Kidney epithelial cell (primary cell): Measurements from ENCODE around the gene UBASH3A. TPM values are rescaled to one million over a fixed set of nuclear protein-coding genes. Genes with fewer than 3 reads are reported as not detected.

Experiments
- DNase-seq: peaks from one replicate; pipeline ENCODE4 v3.0.0-alpha.2; 2010; ENCODE audit warnings: low read depth
- H3K27me3 ChIP-seq: 2 replicates; pipeline ENCODE4 v1.6.0; 2011; ENCODE audit warnings: low read length; ENCODE audit not compliant: control insufficient read depth, insufficient read depth
- H3K36me3 ChIP-seq: 2 replicates; pipeline ENCODE4 v1.5.1; 2011; ENCODE audit warnings: low read length; ENCODE audit not compliant: control insufficient read depth, insufficient read depth
- H3K4me3 ChIP-seq: 2 replicates; pipeline ENCODE4 v1.5.1; 2011; ENCODE audit warnings: low read depth, mild to moderate bottlenecking, control low read depth, low read length
- total RNA-seq: library from RNA; depleted of rRNA; stranded (reverse); fragments of >200 nt; gene quantifications from 2 replicates; pipeline ENCODE4 v1.2.3, GENCODE V29; 2015
- TF ChIP-seq, protein P1 (sequence below): IDR thresholded peaks from 2 replicates; pipeline ENCODE4 v1.5.1; 2011; ENCODE audit warnings: mild to moderate bottlenecking, moderate library complexity, low read length, control low read depth, inconsistent platforms; ENCODE audit not compliant: insufficient read depth, poor library complexity, severe bottlenecking

Gene UBASH3A
- total RNA-seq, 1 donor from 2014 or later: not detected

GRCh38 chr21:42370894-42371654 is 32.6 kb upstream of the UBASH3A start:
- TF ChIP-seq, protein P1, sequence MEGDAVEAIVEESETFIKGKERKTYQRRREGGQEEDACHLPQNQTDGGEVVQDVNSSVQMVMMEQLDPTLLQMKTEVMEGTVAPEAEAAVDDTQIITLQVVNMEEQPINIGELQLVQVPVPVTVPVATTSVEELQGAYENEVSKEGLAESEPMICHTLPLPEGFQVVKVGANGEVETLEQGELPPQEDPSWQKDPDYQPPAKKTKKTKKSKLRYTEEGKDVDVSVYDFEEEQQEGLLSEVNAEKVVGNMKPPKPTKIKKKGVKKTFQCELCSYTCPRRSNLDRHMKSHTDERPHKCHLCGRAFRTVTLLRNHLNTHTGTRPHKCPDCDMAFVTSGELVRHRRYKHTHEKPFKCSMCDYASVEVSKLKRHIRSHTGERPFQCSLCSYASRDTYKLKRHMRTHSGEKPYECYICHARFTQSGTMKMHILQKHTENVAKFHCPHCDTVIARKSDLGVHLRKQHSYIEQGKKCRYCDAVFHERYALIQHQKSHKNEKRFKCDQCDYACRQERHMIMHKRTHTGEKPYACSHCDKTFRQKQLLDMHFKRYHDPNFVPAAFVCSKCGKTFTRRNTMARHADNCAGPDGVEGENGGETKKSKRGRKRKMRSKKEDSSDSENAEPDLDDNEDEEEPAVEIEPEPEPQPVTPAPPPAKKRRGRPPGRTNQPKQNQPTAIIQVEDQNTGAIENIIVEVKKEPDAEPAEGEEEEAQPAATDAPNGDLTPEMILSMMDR: no peak
- Histone ChIP-seq H3K27me3 (peaks cover 27% of the 10 kb centered on the region), H3K4me3 (no peak overlapping the region), H3K36me3 (no peaks in the 10 kb centered on the region)
- no peak for DNase-seq

- peaks cover 30% of the 10 kb centered on the region for H3K27me3 ChIP-seq
- DNase-seq: no peak
- H3K4me3 ChIP-seq: no peak overlapping the region
- TF ChIP-seq, protein P1: no peak
- no peaks in the 10 kb centered on the region for H3K36me3 ChIP-seq
Measured at GRCh38 chr21:42373196-42373907, 30.4 kb upstream of the UBASH3A start.

- TF ChIP-seq, protein P1: no peak
- H3K4me3 ChIP-seq: no peak overlapping the region
Measured at GRCh38 chr21:42373908-42374455, 29.7 kb upstream of the UBASH3A start.

GRCh38 chr21:42374457-42374856 is 29.2 kb upstream of the UBASH3A start:
- Histone ChIP-seq H3K4me3 (no peak overlapping the region), H3K27me3 (peaks cover 30% of the 10 kb centered on the region), H3K36me3 (no peaks in the 10 kb centered on the region)
- no peak for DNase-seq
- TF ChIP-seq, protein P1: no peak

More at GRCh38 chr21:42373908-42374455, 29.7 kb upstream of the UBASH3A start:
- Histone ChIP-seq H3K36me3 (no peaks in the 10 kb centered on the region), H3K27me3 (peaks cover 30% of the 10 kb centered on the region)
- DNase-seq: no peak

GRCh38 chr21:42374864-42375499 is 28.7 kb upstream of the UBASH3A start:
- TF ChIP-seq, protein P1: no peak
- DNase-seq: no peak
- Histone ChIP-seq H3K27me3 (peaks cover 30% of the 10 kb centered on the region), H3K36me3 (no peaks in the 10 kb centered on the region), H3K4me3 (no peak overlapping the region)
